ENCODE data around the gene TMPRSS9. TPM values are rescaled to one million over a fixed set of nuclear protein-coding genes. Genes with fewer than 3 reads are reported as not detected.

TMPRSS9 gene
- total RNA-seq, 1 donor from 2014 or later, result not detected

GRCh38 chr19:2440515-2440914 is 80.5 kb downstream of the TMPRSS9 start:
- no peak for DNase-seq (ENCODE audit: low read depth)
- Histone ChIP-seq H3K4me3 (ENCODE audit: low read depth, low read length) (no peak overlapping the region), H3K36me3 (ENCODE audit: control insufficient read depth, insufficient read depth, low read length) (peaks cover 1% of the 10 kb centered on the region), H3K27me3 (ENCODE audit: control insufficient read depth, insufficient read depth, low read length) (no peaks in the 10 kb centered on the region)
- no peak for TF ChIP-seq CTCF (IDR thresholded peaks at IDR 0.05; ENCODE audit: insufficient read depth, low read length, poor library complexity, severe bottlenecking)

GRCh38 chr19:2441096-2441752 is 81.2 kb downstream of the TMPRSS9 start:
- no peak for TF ChIP-seq CTCF (IDR thresholded peaks at IDR 0.05; ENCODE audit: insufficient read depth, low read length, poor library complexity, severe bottlenecking)
- H3K27me3 ChIP-seq (ENCODE audit: control insufficient read depth, insufficient read depth, low read length), result no peaks in the 10 kb centered on the region
- no peak overlapping the region for H3K4me3 ChIP-seq (ENCODE audit: low read depth, low read length)
- H3K36me3 ChIP-seq (ENCODE audit: control insufficient read depth, insufficient read depth, low read length), result peaks cover 1% of the 10 kb centered on the region
- no peak for DNase-seq (ENCODE audit: low read depth)

GRCh38 chr19:2443116-2443784 is 83.2 kb downstream of the TMPRSS9 start:
- H3K36me3 ChIP-seq (ENCODE audit: control insufficient read depth, insufficient read depth, low read length), result peaks cover 1% of the 10 kb centered on the region
- no peaks in the 10 kb centered on the region for H3K27me3 ChIP-seq (ENCODE audit: control insufficient read depth, insufficient read depth, low read length)
- no peak for TF ChIP-seq CTCF (IDR thresholded peaks at IDR 0.05; ENCODE audit: insufficient read depth, low read length, poor library complexity, severe bottlenecking)
- no peak for DNase-seq (ENCODE audit: low read depth)
- no peak overlapping the region for H3K4me3 ChIP-seq (ENCODE audit: low read depth, low read length)

GRCh38 chr19:2443785-2444182 is 83.7 kb downstream of the TMPRSS9 start:
- Histone ChIP-seq H3K36me3 (ENCODE audit: control insufficient read depth, insufficient read depth, low read length) (peaks cover 1% of the 10 kb centered on the region), H3K27me3 (ENCODE audit: control insufficient read depth, insufficient read depth, low read length) (no peaks in the 10 kb centered on the region), H3K4me3 (ENCODE audit: low read depth, low read length) (no peak overlapping the region)
- no peak for TF ChIP-seq CTCF (IDR thresholded peaks at IDR 0.05; ENCODE audit: insufficient read depth, low read length, poor library complexity, severe bottlenecking)
- DNase-seq (ENCODE audit: low read depth), result no peak

GRCh38 chr19:2444251-2445002 is 84.4 kb downstream of the TMPRSS9 start:
- no peak overlapping the region for H3K4me3 ChIP-seq (ENCODE audit: low read depth, low read length)
- H3K36me3 ChIP-seq (ENCODE audit: control insufficient read depth, insufficient read depth, low read length), result peaks cover 1% of the 10 kb centered on the region

More at GRCh38 chr19:2444251-2445002, 84.4 kb downstream of the TMPRSS9 start:
- TF ChIP-seq CTCF (IDR thresholded peaks at IDR 0.05; ENCODE audit: insufficient read depth, low read length, poor library complexity, severe bottlenecking), result no peak
- DNase-seq (ENCODE audit: low read depth), result no peak
- no peaks in the 10 kb centered on the region for H3K27me3 ChIP-seq (ENCODE audit: control insufficient read depth, insufficient read depth, low read length)
